GM18507 (cell line): ENCODE measurements around the gene ADGRG1.

Source experiments
- DNase-seq: peaks from one replicate; pipeline ENCODE4 v3.0.0; 2011; ENCODE audit warnings: low read depth; ENCODE audit not compliant: insufficient read length; ENCODE audit errors: extremely low spot score
- FAIRE-seq: peaks from 2 replicates; lab custom pipeline; 2011; peaks lifted over from hg19 to GRCh38; lab: Jason Lieb, UNC

Gene ADGRG1

GRCh38 chr16:57689762-57690558 is 61.5 kb downstream of the ADGRG1 start:
- DNase-seq (peak; percentile 33), FAIRE-seq (peak; percentile 83)

GRCh38 chr16:57690782-57691471 is 62.5 kb downstream of the ADGRG1 start:
- FAIRE-seq (no peak), DNase-seq (no peak)

- no peak for DNase-seq
- no peak for FAIRE-seq
Observed at GRCh38 chr16:57692636-57693035, 64.2 kb downstream of the ADGRG1 start.

- FAIRE-seq (no peak), DNase-seq (no peak)
Observed at GRCh38 chr16:57693550-57693949, 65.1 kb downstream of the ADGRG1 start.

- FAIRE-seq, result no peak
- DNase-seq, result no peak
Observed at GRCh38 chr16:57694231-57694724, 65.8 kb downstream of the ADGRG1 start.

- FAIRE-seq, result no peak
- DNase-seq, result peak; percentile 14
Observed at GRCh38 chr16:57694725-57695679, 66.6 kb downstream of the ADGRG1 start, which contains the start of gene DRC7. Gene DRC7 (plus strand): TSS chr16:57694806. CDS start chr16:57697950, 3,144 bp downstream.

- DNase-seq (no peak), FAIRE-seq (no peak)
Observed at GRCh38 chr16:57695680-57696069, 67.2 kb downstream of the ADGRG1 start.

GRCh38 chr16:57696240-57696639 is 67.8 kb downstream of the ADGRG1 start:
- DNase-seq (no peak), FAIRE-seq (no peak)

- no peak for DNase-seq
- no peak for FAIRE-seq
Observed at GRCh38 chr16:57697896-57698537, 69.6 kb downstream of the ADGRG1 start.

- FAIRE-seq (no peak), DNase-seq (no peak)
Observed at GRCh38 chr16:57698812-57699405, 70.5 kb downstream of the ADGRG1 start.

- DNase-seq (no peak), FAIRE-seq (no peak)
Observed at GRCh38 chr16:57699481-57699880, 71.1 kb downstream of the ADGRG1 start.

GRCh38 chr16:57699899-57700298 is 71.5 kb downstream of the ADGRG1 start:
- FAIRE-seq, result no peak
- DNase-seq, result no peak

- FAIRE-seq (no peak), DNase-seq (no peak)
Observed at GRCh38 chr16:57700781-57701551, 72.5 kb downstream of the ADGRG1 start.

GRCh38 chr16:57701759-57702371 is 73.4 kb downstream of the ADGRG1 start:
- DNase-seq (no peak), FAIRE-seq (no peak)

GRCh38 chr16:57703416-57704010 is 75.1 kb downstream of the ADGRG1 start:
- no peak for DNase-seq
- FAIRE-seq, result no peak

- no peak for FAIRE-seq
Observed at GRCh38 chr16:57704011-57704904, 75.8 kb downstream of the ADGRG1 start.

More at GRCh38 chr16:57704011-57704904, 75.8 kb downstream of the ADGRG1 start:
- DNase-seq, result no peak
